Measurements from ENCODE around the gene CCDC61. TPM values are rescaled to one million over a fixed set of nuclear protein-coding genes. Genes with fewer than 3 reads are reported as not detected.
A peak's percentile ranks its signal among the peaks of the same experiment; 100 is the strongest.

CCDC61 gene
- total RNA-seq, 4 donors from 2014 or later: 7.2 to 14.4 (median 10.4) TPM

GRCh38 chr19:46030812-46031550, 35.7 kb downstream of the CCDC61 start:
- peak in 1 of 2 donors; percentile 65 for DNase-seq (ENCODE audit: low spot score in 2 of 2)
- 58 to 60% methylated on average over 12 of the region's 12 CpGs for WGBS, 2 donors
- intact Hi-C loops (cut with DNase I; ENCODE audit: low total_unique reads): loop anchor here (10.0 kb wide), 1 partner anchor 234 kb away; no protein-coding TSS in a partner anchor

GRCh38 chr19:46031781-46032596, 36.7 kb downstream of the CCDC61 start:
- DNase-seq (ENCODE audit: low spot score in 2 of 2): peak in 1 of 2 donors; percentile 79
- TF ChIP-seq POLR2A (IDR thresholded peaks at IDR 0.05) (no peak), CTCF (IDR thresholded peaks at IDR 0.05) (no peak)
- WGBS, 2 donors: 69 to 91% methylated on average over 4 of the region's 5 CpGs
- intact Hi-C loops (cut with DNase I; ENCODE audit: low total_unique reads): loop anchor here (10.0 kb wide), 1 partner anchor 233 kb away; no protein-coding TSS in a partner anchor
- H3K4me3 ChIP-seq (ENCODE audit: low read depth, poor library complexity, severe bottlenecking): no peak overlapping the region

More at GRCh38 chr19:46030812-46031550, 35.7 kb downstream of the CCDC61 start:
- no peak for TF ChIP-seq POLR2A (IDR thresholded peaks at IDR 0.05)
- TF ChIP-seq CTCF (IDR thresholded peaks at IDR 0.05): no peak
- no peak overlapping the region for H3K4me3 ChIP-seq (ENCODE audit: low read depth, poor library complexity, severe bottlenecking)

GRCh38 chr19:46032597-46033025, 37.3 kb downstream of the CCDC61 start:
- WGBS, 2 donors: 100% methylated on average over 1 of the region's 3 CpGs
- H3K4me3 ChIP-seq (ENCODE audit: low read depth, poor library complexity, severe bottlenecking): no peak overlapping the region
- DNase-seq (ENCODE audit: low spot score in 2 of 2): no peak
- intact Hi-C loops (cut with DNase I; ENCODE audit: low total_unique reads): loop anchor here (10.0 kb wide), 1 partner anchor 232 kb away; no protein-coding TSS in a partner anchor
- TF ChIP-seq CTCF (IDR thresholded peaks at IDR 0.05) (no peak), POLR2A (IDR thresholded peaks at IDR 0.05) (no peak)

- intact Hi-C loops (cut with DNase I; ENCODE audit: low total_unique reads): loop anchor here (10.0 kb wide), 1 partner anchor 231 kb away; no protein-coding TSS in a partner anchor
- 80 to 81% methylated on average over 6 to 11 of the region's 11 CpGs for WGBS, 2 donors
- no peak overlapping the region for H3K4me3 ChIP-seq (ENCODE audit: low read depth, poor library complexity, severe bottlenecking)
- peak in 1 of 2 donors; percentile 72 for DNase-seq (ENCODE audit: low spot score in 2 of 2)
- TF ChIP-seq CTCF (IDR thresholded peaks at IDR 0.05) (no peak), POLR2A (IDR thresholded peaks at IDR 0.05) (no peak)
These were observed 38.1 kb downstream of the CCDC61 start for GRCh38 chr19:46033401-46033800.

- WGBS, 2 donors: 73 to 76% methylated on average over 6 of the region's 6 CpGs
- no peak overlapping the region for H3K4me3 ChIP-seq (ENCODE audit: low read depth, poor library complexity, severe bottlenecking)
- peak in 1 of 2 donors; percentile 74 for DNase-seq (ENCODE audit: low spot score in 2 of 2)
- intact Hi-C loops (cut with DNase I; ENCODE audit: low total_unique reads): loop anchor here (10.0 kb wide), 1 partner anchor 229 kb away; no protein-coding TSS in a partner anchor
- TF ChIP-seq CTCF (IDR thresholded peaks at IDR 0.05): no peak
- TF ChIP-seq POLR2A (IDR thresholded peaks at IDR 0.05): no peak
These were observed 40.3 kb downstream of the CCDC61 start for GRCh38 chr19:46035546-46035945.
